ENCODE data around the gene RFX3. TPM values are rescaled to one million over a fixed set of nuclear protein-coding genes. Genes with fewer than 3 reads are reported as not detected.

Gene RFX3
- total RNA-seq, 1 experiment from 2014 or later, result 5.7 TPM

DNA sequence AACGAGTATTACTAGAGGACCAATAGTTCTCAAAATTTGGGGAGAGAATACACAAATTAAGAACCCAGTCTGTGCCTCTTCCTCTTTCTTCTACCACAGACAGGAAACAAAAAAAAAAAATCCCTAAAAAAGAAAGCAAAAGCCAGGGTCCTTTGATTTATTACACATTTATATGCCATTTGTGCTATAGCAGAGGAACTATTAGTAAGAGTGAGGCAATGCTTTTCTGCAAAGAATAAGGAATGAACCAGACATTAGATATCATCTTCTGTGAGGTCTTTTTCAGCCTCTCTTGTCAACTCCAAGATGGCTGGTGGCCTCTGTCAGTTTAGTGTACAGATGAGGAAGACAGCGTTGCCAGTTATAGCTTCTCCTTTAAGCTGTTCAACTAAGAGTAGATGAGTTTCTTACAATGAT, 127.6 kb downstream of the RFX3 start:
- intact Hi-C loops (cut with micrococcal nuclease; ENCODE audit: unreplicated experiment), result no loop called here
- in situ Hi-C loops (cut with HindIII; ENCODE audit: low pct_unique_long_range_greater_than_20kb, low sequenced_read_pairs), result no loop called here
- Histone ChIP-seq H3K9me3 (ENCODE audit: control insufficient read depth, insufficient read depth, low read depth, low read length) (no peaks in the 10 kb centered on the region), H3K27ac (ENCODE audit: low read length) (no peak overlapping the region), H3K27me3 (ENCODE audit: control insufficient read depth, insufficient read depth, low read length) (no peaks in the 10 kb centered on the region), H3K4me3 (ENCODE audit: low read depth in 2 of 2, low read length in 2 of 2) (no peak overlapping the region), H3K4me1 (ENCODE audit: control insufficient read depth, insufficient read depth, low read length) (no peaks in the 10 kb centered on the region), H3K36me3 (ENCODE audit: control insufficient read depth, insufficient read depth, low read length) (no peaks in the 10 kb centered on the region)
- CTCF ChIA-PET, result no interaction called here
- no peak for ATAC-seq
- POLR2A ChIA-PET, result no interaction called here
- BruUV-seq (replicated peaks), result no TSS peak
- TF ChIP-seq, protein P1, sequence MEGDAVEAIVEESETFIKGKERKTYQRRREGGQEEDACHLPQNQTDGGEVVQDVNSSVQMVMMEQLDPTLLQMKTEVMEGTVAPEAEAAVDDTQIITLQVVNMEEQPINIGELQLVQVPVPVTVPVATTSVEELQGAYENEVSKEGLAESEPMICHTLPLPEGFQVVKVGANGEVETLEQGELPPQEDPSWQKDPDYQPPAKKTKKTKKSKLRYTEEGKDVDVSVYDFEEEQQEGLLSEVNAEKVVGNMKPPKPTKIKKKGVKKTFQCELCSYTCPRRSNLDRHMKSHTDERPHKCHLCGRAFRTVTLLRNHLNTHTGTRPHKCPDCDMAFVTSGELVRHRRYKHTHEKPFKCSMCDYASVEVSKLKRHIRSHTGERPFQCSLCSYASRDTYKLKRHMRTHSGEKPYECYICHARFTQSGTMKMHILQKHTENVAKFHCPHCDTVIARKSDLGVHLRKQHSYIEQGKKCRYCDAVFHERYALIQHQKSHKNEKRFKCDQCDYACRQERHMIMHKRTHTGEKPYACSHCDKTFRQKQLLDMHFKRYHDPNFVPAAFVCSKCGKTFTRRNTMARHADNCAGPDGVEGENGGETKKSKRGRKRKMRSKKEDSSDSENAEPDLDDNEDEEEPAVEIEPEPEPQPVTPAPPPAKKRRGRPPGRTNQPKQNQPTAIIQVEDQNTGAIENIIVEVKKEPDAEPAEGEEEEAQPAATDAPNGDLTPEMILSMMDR (IDR thresholded peaks at IDR 0.05), result no peak
- no peak for TF ChIP-seq TCF7L2 (IDR thresholded peaks at IDR 0.05; ENCODE audit: low read depth, low read length)
- TF ChIP-seq POLR2AphosphoS5 (IDR thresholded peaks at IDR 0.05; ENCODE audit: low read depth, low read length), result no peak
- TF ChIP-seq SIN3A (IDR thresholded peaks at IDR 0.05; ENCODE audit: borderline replicate concordance, insufficient read depth, low read depth, low read length), result no peak
- TF ChIP-seq, protein P2, sequence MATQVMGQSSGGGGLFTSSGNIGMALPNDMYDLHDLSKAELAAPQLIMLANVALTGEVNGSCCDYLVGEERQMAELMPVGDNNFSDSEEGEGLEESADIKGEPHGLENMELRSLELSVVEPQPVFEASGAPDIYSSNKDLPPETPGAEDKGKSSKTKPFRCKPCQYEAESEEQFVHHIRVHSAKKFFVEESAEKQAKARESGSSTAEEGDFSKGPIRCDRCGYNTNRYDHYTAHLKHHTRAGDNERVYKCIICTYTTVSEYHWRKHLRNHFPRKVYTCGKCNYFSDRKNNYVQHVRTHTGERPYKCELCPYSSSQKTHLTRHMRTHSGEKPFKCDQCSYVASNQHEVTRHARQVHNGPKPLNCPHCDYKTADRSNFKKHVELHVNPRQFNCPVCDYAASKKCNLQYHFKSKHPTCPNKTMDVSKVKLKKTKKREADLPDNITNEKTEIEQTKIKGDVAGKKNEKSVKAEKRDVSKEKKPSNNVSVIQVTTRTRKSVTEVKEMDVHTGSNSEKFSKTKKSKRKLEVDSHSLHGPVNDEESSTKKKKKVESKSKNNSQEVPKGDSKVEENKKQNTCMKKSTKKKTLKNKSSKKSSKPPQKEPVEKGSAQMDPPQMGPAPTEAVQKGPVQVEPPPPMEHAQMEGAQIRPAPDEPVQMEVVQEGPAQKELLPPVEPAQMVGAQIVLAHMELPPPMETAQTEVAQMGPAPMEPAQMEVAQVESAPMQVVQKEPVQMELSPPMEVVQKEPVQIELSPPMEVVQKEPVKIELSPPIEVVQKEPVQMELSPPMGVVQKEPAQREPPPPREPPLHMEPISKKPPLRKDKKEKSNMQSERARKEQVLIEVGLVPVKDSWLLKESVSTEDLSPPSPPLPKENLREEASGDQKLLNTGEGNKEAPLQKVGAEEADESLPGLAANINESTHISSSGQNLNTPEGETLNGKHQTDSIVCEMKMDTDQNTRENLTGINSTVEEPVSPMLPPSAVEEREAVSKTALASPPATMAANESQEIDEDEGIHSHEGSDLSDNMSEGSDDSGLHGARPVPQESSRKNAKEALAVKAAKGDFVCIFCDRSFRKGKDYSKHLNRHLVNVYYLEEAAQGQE (IDR thresholded peaks at IDR 0.05; ENCODE audit: insufficient read depth in 1 of 2, low read depth in 2 of 2, low read length in 1 of 2), result no peak
- DNase-seq (ENCODE audit: low read depth, low spot score), result no peak

DNA sequence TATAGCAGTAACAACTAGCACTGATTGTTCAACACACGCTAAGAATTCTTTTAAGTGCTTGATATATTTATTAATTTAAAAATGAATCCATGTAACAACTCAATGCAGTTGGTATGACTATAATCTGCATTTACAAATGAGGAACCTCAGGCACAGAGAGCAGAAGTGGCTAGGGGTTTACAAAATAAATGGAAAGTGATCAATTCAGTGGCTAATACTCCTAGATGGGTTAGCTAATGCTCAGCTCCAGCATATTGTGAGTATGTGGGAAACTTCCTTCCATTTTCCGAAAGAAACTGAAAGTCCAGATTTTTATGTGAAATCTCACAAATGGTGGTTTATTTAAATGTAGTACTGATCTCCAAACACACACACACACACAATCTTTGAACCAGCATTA, 128.0 kb downstream of the RFX3 start:
- Histone ChIP-seq H3K9me3 (ENCODE audit: control insufficient read depth, insufficient read depth, low read depth, low read length) (no peaks in the 10 kb centered on the region), H3K27me3 (ENCODE audit: control insufficient read depth, insufficient read depth, low read length) (no peaks in the 10 kb centered on the region), H3K4me3 (ENCODE audit: low read depth in 2 of 2, low read length in 2 of 2) (no peak overlapping the region), H3K4me1 (ENCODE audit: control insufficient read depth, insufficient read depth, low read length) (no peaks in the 10 kb centered on the region), H3K36me3 (ENCODE audit: control insufficient read depth, insufficient read depth, low read length) (no peaks in the 10 kb centered on the region), H3K27ac (ENCODE audit: low read length) (no peak overlapping the region)
- DNase-seq (ENCODE audit: low read depth, low spot score) (no peak), ATAC-seq (no peak)
- TF ChIP-seq TCF7L2 (IDR thresholded peaks at IDR 0.05; ENCODE audit: low read depth, low read length) (no peak), SIN3A (IDR thresholded peaks at IDR 0.05; ENCODE audit: borderline replicate concordance, insufficient read depth, low read depth, low read length) (no peak), POLR2AphosphoS5 (IDR thresholded peaks at IDR 0.05; ENCODE audit: low read depth, low read length) (no peak)
- TF ChIP-seq, protein P2 (IDR thresholded peaks at IDR 0.05; ENCODE audit: insufficient read depth in 1 of 2, low read depth in 2 of 2, low read length in 1 of 2), result no peak
- TF ChIP-seq, protein P1 (IDR thresholded peaks at IDR 0.05), result no peak
- intact Hi-C loops (cut with micrococcal nuclease; ENCODE audit: unreplicated experiment) (no loop called here), in situ Hi-C loops (cut with HindIII; ENCODE audit: low pct_unique_long_range_greater_than_20kb, low sequenced_read_pairs) (no loop called here)
- POLR2A ChIA-PET, result no interaction called here
- CTCF ChIA-PET, result no interaction called here
- no TSS peak for BruUV-seq (replicated peaks)

Data from Panc1 (cell line).